T-helper 1 cell treated with Interleukin-12 subunit alpha and Interleukin-12 subunit beta and Interleukin-4 antibody, amounts not matched to agents 30 μg/mL and 1 μg/mL, for 36 hours (primary cell): Measurements from ENCODE around the gene EPB41L1.

ENCODE experiments used
- H3K27ac Mint-ChIP-seq: one replicate; pipeline ENCODE4 v1.8.0; 2021; ENCODE audit warnings: mild to moderate bottlenecking, mixed read lengths
- H3K27me3 Mint-ChIP-seq: one replicate; pipeline ENCODE4 v1.8.0; 2021; ENCODE audit warnings: low read depth, mixed read lengths
- H3K36me3 Mint-ChIP-seq: one replicate; pipeline ENCODE4 v1.8.0; 2021; ENCODE audit warnings: low read depth, mixed read lengths
- H3K4me1 Mint-ChIP-seq: one replicate; pipeline ENCODE4 v1.8.0; 2021; ENCODE audit warnings: low read depth, mixed read lengths
- H3K4me3 Mint-ChIP-seq: one replicate; pipeline ENCODE4 v1.8.0; 2021; ENCODE audit warnings: mild to moderate bottlenecking, moderate library complexity, mixed read lengths
- H3K9me3 Mint-ChIP-seq: one replicate; pipeline ENCODE4 v1.8.0; 2021; ENCODE audit warnings: mixed read lengths

EPB41L1 gene

DNA sequence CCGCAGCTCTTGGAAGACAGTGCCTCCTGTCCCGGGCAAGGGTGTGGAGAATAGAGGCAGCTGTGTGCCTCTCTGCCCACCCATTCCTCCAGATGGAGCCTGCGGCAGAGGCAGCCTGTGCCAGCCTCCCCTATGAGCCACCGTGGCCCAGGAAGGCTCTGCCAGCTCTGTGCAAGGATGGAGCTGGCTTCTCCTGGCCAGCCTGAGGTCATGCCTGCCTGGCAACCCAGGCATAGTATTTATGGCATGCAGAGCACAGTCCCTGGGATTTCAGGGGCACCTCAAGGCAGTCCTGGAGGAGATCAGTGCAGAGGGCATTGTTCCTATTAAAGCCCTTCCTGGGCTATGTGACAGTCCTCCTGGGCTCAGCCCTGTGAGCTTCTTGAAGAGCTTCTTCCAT lies 1.5 kb downstream of the EPB41L1 start:
- Mint-ChIP-seq H3K4me1 (no peaks in the 10 kb centered on the region), H3K36me3 (no peaks in the 10 kb centered on the region), H3K27me3 (peaks cover 47% of the 10 kb centered on the region)

DNA sequence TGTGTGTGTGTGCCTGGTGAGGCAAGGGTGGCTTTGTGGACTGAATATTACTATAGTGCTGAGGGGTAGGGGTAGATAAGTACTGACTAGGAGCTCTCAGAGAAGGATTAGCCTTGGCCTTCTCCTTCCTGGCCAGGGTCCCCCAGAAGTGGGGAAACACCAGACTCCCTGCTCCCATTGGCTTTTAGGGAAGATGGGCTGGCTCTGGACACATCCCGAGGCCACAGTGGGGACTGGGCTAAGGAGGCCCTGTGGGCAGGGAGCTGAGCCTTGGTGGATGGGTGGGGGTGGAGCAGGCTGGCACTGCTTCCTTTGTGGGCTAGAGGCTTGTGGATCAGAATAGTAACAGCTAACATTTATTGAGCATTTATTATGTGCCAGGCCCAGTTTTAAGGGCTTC lies 3.1 kb downstream of the EPB41L1 start:
- peaks cover 41% of the 10 kb centered on the region for H3K27me3 Mint-ChIP-seq
- no peak overlapping the region for H3K27ac Mint-ChIP-seq
- no peaks in the 10 kb centered on the region for H3K9me3 Mint-ChIP-seq
- no peaks in the 10 kb centered on the region for H3K4me1 Mint-ChIP-seq
- H3K36me3 Mint-ChIP-seq = no peaks in the 10 kb centered on the region
- H3K4me3 Mint-ChIP-seq = no peak overlapping the region

More for the DNA sequence above, 1.5 kb downstream of the EPB41L1 start:
- Mint-ChIP-seq H3K4me3 (no peak overlapping the region), H3K27ac (no peak overlapping the region), H3K9me3 (no peaks in the 10 kb centered on the region)

DNA sequence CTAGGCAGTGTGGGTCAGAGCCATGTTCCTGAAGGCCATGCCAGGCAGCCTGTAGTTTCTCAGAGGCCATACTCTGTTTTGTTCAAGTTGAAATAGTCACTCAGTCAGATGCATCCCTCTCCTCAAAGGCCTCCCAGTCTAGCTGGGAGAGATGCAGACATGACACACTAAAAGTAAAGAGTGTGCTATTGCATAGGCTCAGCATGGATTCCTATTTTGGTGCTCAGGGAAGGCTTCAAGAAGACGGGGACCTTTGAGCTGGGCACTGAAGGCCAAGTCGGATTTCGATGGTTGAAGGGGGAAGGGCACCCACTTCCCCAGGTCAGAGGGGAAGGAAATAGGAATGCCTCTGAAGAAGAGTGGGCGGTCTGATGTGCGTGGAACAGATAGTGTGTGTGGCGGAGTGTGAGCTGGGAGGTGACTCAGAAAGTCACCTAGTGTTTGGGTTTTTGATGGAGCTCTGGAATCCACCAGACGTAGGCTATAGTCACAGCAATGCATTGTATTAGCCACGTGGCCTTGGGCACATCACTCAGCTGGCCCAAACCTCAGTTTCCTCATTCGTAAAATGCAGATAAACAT lies 3.7 kb downstream of the EPB41L1 start:
- Mint-ChIP-seq H3K4me1 (no peaks in the 10 kb centered on the region), H3K4me3 (no peak overlapping the region), H3K9me3 (no peaks in the 10 kb centered on the region), H3K27ac (no peak overlapping the region), H3K36me3 (no peaks in the 10 kb centered on the region), H3K27me3 (peaks cover 36% of the 10 kb centered on the region)

DNA sequence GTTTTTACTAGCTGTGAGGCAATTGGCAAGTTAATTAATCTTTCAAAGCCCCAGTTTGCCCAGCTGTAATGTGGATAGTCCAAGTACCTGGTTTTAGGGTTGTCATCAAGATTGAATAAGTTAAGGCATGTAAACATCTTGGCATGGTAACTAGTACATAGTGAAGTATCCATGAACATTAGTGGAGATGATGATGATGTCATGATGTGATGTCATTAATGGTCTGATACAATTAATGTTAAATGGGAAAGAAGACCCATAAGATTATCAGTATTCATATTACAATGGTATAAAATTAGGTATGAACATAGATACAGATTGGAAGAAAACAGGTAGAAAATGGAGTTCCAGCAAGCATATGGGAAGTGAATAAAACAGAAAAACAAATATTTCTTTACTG lies 5.3 kb downstream of the EPB41L1 start:
- Mint-ChIP-seq H3K9me3 (no peaks in the 10 kb centered on the region), H3K27ac (no peak overlapping the region), H3K4me1 (no peaks in the 10 kb centered on the region), H3K4me3 (no peak overlapping the region), H3K36me3 (no peaks in the 10 kb centered on the region), H3K27me3 (peaks cover 30% of the 10 kb centered on the region)

DNA sequence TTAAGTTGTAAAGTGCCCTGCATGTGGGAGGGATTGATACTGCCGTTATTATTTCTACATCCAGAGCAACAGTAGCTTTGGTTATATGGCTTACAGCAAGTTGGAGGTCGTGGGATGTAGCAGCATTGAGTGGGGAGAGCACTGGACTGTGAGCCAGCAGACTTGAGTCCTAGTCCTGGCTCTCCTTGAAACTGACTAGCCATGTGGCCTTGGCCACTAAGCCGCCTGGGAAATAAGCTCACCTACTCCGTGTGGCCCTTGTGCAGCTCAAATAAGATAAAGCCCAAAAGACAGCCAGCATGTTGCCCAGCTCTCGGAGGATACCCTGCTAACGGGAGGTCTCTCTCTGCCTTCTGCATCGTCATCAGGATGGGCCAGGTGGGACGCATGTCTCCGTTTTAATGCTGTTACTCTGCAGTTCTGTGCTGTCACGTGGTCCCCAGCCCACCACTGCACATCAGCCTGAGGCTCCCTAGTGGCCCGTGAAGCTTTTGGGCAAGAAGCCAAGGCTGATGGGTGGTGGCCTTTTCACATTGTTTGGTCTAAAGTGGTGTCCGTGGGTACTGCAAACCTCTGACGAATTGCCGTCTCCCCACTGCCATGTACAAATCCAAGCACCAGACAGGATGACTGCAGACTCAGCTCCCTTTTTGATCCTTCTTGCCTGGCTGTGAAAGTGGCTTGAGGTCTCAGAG lies 7.9 kb downstream of the EPB41L1 start:
- Mint-ChIP-seq H3K4me1 (no peaks in the 10 kb centered on the region), H3K9me3 (no peaks in the 10 kb centered on the region), H3K27me3 (peaks cover 20% of the 10 kb centered on the region), H3K4me3 (no peak overlapping the region), H3K27ac (no peak overlapping the region), H3K36me3 (no peaks in the 10 kb centered on the region)

DNA sequence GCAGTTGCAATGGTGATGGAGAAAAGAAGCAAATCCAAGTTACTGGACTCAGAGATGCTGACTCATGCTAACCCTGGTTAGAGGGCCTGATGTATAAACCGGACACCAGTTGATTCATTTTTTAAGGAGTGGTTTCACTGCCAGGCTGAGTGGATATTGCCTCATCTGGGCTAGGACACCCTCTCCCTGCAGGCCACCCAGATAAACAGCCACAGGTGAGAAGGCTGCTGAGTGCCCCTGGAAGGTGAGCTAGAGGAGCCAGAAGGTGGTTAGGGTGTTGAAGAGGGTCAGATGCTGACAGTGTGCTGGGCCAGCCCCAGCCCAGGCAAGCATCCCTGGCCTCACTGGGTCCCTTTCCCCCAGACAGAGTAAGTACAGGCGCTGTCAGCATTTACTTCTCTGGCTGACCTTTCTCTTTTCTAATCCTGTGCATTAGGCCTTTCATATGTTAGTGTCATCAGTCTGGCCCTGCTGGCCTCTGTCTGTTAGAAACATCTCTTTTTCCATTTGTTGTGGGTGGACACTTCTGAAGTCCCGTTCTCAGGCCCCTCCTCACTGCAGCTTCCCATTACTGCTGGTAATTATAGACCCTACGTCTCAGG lies 13.5 kb downstream of the EPB41L1 start:
- no peaks in the 10 kb centered on the region for H3K36me3 Mint-ChIP-seq

DNA sequence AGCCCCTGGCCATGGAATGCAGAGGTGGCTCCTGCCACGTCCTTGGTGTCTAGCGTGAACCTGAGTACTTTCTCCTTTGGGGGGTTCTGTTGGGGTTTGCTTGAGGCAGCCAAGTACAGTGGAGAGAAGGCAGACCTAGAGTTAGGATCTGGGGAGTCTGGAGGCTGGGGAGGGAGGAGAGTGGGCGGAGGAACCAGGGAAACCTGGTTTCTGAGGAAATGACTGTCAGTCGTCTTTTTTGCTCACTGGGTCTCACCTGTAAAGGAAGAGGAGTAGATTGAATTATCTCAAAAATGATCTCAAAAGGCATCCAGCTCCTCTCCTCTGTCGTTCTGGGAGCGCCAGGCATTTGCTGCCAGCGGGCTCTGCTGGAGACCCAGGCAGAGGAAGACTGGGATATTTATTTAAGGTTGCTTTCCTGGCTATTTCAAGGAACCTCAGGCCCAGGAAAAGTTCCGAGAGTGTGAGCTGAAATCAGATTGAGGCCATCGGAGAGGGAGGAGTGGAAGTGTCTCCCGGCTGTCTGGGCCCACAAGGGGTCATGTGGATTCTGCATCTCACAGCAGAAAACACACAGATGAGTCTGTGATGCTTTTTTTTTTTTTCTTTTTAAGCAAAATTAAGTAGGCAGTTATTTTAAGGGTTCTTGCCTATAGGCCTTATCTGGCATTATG lies 16.1 kb downstream of the EPB41L1 start:
- no peaks in the 10 kb centered on the region for H3K9me3 Mint-ChIP-seq
- no peak overlapping the region for H3K4me3 Mint-ChIP-seq
- H3K27me3 Mint-ChIP-seq = peaks cover 11% of the 10 kb centered on the region
- no peaks in the 10 kb centered on the region for H3K36me3 Mint-ChIP-seq
- H3K27ac Mint-ChIP-seq = no peak overlapping the region
- H3K4me1 Mint-ChIP-seq = peaks cover 4% of the 10 kb centered on the region

More for the DNA sequence above, 13.5 kb downstream of the EPB41L1 start:
- Mint-ChIP-seq H3K27me3 (peaks cover 9% of the 10 kb centered on the region), H3K27ac (no peak overlapping the region), H3K4me1 (no peaks in the 10 kb centered on the region), H3K4me3 (no peak overlapping the region), H3K9me3 (no peaks in the 10 kb centered on the region)

DNA sequence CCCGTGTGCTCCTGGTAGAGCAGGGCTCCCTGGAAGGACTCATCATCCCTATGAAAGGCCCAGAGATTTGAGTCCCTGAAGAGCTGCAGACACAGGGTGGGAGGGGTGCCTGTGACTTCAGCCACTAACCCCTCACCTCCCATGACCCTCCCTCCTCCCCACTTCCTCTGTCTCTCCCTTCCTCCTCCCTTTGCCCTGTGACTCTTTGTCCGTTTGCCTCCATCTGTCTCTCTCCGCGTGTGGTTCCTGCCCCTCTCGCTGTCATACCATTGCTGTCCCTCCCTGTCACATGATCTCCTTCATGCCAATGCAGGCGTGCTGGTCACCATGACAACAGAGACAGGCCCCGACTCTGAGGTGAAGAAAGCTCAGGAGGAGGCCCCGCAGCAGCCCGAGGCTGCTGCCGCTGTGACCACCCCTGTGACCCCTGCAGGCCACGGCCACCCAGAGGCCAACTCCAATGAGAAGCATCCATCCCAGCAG lies 19.0 kb downstream of the EPB41L1 start:
- peaks cover 8% of the 10 kb centered on the region for H3K27me3 Mint-ChIP-seq
- no peaks in the 10 kb centered on the region for H3K9me3 Mint-ChIP-seq
- peaks cover 4% of the 10 kb centered on the region for H3K4me1 Mint-ChIP-seq
- H3K36me3 Mint-ChIP-seq = no peaks in the 10 kb centered on the region
- no peak overlapping the region for H3K27ac Mint-ChIP-seq
- H3K4me3 Mint-ChIP-seq = no peak overlapping the region

DNA sequence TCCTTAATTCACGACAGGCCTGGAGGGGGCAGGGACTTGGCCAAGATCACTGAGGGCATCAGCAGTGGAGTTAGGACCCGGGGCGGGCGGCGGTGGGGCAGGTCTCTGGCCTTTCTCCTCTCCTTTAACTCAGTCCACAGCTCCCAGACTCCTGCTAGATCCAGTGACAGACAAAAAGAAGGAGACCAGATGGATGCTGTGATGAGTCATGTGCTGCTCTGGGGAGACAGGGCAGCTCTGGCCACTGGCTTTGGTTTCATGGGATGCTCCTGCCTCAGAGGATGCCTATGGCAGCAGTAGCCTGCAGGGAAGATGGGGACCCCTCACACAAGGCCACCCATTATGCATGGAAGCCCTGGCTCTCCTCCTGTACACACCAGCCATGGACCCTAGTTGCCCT lies 20.5 kb downstream of the EPB41L1 start:
- Mint-ChIP-seq H3K9me3 (no peaks in the 10 kb centered on the region), H3K27ac (no peak overlapping the region), H3K36me3 (no peaks in the 10 kb centered on the region), H3K4me1 (peaks cover 4% of the 10 kb centered on the region), H3K4me3 (no peak overlapping the region), H3K27me3 (peaks cover 8% of the 10 kb centered on the region)

DNA sequence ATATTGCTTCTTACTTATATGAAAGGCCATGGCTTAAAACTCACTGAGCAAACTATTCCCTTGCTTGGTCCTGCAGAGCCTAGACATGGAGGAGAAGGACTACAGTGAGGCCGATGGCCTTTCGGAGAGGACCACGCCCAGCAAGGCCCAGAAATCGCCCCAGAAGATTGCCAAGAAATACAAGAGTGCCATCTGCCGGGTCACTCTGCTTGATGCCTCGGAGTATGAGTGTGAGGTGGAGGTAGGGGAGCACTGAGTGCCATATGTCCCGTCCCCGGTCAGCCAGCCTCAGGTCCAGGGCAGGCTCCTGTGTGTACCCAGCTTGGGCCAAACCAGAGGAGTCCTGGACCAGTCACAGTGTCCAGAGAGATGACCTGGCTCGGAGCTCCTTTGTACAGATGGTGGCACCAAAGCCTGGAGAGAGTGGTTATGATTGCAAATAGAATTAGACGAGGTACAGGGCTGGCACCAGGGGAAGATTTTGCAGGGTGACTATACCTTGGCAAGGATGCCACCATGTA lies 21.0 kb downstream of the EPB41L1 start:
- Mint-ChIP-seq H3K27me3 (peaks cover 8% of the 10 kb centered on the region), H3K27ac (no peak overlapping the region), H3K4me3 (no peak overlapping the region), H3K9me3 (no peaks in the 10 kb centered on the region), H3K4me1 (peaks cover 4% of the 10 kb centered on the region), H3K36me3 (no peaks in the 10 kb centered on the region)

DNA sequence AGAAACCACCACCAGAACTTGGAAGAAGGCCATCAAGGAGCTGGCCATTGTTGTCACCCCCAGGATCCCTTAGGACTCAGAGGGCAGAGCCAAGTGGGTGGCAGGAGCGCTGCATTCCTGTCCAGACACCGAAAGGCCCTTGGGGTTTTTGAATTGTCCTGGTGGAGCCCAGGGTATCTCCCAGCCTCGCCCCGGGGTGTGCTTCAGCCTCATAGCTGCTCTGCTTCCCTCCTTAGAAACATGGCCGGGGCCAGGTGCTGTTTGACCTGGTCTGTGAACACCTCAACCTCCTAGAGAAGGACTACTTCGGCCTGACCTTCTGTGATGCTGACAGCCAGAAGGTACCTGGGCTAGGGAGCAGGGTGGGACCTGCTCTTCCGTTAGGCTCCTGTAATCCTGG lies 23.2 kb downstream of the EPB41L1 start:
- Mint-ChIP-seq H3K4me3 (no peak overlapping the region), H3K27me3 (peaks cover 8% of the 10 kb centered on the region)

DNA sequence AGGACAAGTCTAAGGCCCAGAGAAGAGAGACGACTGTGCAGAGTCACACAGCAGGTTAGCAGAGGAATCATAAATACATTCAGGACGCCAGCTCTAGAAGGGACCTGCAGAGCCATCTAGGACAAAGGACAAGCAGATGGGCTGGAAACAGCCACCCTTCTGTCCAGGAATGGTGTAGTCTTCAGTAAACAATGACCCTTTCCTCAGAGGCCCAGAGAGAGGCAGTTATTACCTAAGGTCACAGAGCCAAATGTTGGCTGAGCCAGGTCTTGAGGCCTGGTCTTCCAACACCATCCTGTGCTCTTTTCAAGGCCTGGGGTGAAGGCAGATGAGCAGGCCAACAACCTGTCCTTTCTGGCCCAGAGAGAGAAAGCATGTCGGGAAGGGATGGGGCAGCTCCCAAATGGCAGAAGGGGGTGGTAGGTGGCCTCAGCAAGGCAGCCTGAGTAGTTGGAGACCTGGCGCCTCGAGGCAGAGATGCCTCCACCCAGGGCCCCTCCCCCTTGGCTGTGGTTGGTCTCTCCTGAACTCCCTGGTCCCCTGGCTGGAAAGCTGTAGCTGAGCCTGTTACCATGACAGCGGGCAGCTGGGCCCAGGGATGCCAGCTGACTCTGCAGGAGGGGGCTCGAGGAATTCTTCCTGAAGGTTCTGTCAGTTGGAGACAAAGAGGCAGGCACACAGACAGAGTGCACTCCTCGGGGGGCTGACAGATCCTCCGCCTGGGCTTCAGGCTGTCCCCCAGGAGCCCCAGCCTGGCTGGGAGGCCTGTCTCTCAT lies 24.8 kb downstream of the EPB41L1 start:
- no peak overlapping the region for H3K27ac Mint-ChIP-seq

More for the DNA sequence above, 23.2 kb downstream of the EPB41L1 start:
- no peaks in the 10 kb centered on the region for H3K36me3 Mint-ChIP-seq
- H3K4me1 Mint-ChIP-seq = peaks cover 4% of the 10 kb centered on the region
- H3K27ac Mint-ChIP-seq = no peak overlapping the region
- H3K9me3 Mint-ChIP-seq = no peaks in the 10 kb centered on the region

DNA sequence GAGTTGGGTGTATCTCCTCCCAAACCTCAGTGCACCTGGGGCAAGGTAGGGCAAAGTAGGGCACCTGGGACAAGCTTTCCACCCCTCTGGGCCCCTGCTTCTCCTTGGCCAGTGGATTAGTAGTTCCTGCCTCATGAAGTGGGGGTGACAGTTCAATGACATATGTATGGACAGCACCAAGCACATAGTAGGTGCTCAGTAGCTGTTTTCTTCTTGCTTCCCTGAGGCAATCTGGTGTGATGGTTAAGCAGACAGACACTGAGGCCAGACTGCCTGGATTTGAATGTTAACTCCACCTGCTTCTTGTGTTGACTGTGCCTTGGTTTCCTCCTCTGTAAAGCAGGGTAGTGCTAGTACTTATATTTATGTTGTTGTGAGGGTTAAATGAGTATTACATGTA lies 25.8 kb downstream of the EPB41L1 start:
- no peak overlapping the region for H3K4me3 Mint-ChIP-seq
- no peak overlapping the region for H3K27ac Mint-ChIP-seq
- no peaks in the 10 kb centered on the region for H3K36me3 Mint-ChIP-seq
- peaks cover 4% of the 10 kb centered on the region for H3K27me3 Mint-ChIP-seq
- no peaks in the 10 kb centered on the region for H3K4me1 Mint-ChIP-seq
- H3K9me3 Mint-ChIP-seq = no peaks in the 10 kb centered on the region

More for the DNA sequence above, 24.8 kb downstream of the EPB41L1 start:
- H3K36me3 Mint-ChIP-seq = no peaks in the 10 kb centered on the region
- no peaks in the 10 kb centered on the region for H3K4me1 Mint-ChIP-seq
- H3K9me3 Mint-ChIP-seq = no peaks in the 10 kb centered on the region
- H3K4me3 Mint-ChIP-seq = no peak overlapping the region
- H3K27me3 Mint-ChIP-seq = peaks cover 4% of the 10 kb centered on the region
